Lower lobe of right lung (tissue), 2 donors: ENCODE results near the gene MRPS18C. TPM values are rescaled to one million over a fixed set of nuclear protein-coding genes. Genes with fewer than 3 reads are reported as not detected.

ENCODE experiments used
- ATAC-seq, 2 donors: fragments of 200-7000 bp; cut with Tn5 transposase; one replicate each; pipeline ENCODE4 v1.9.1; 2020 to 2022; ENCODE audit warnings: mild to moderate bottlenecking in 2 of 2, moderate library complexity in 2 of 2
- DNase-seq: peaks from one replicate; pipeline ENCODE4 v3.0.0-alpha.2; 2020
- H3K27ac ChIP-seq: fragments of 200-600 bp; one replicate; pipeline ENCODE4 v1.8.0; 2022
- H3K27me3 ChIP-seq: fragments of 200-600 bp; one replicate; pipeline ENCODE4 v1.8.0; 2022; ENCODE audit warnings: low read depth
- H3K36me3 ChIP-seq: fragments of 200-600 bp; one replicate; pipeline ENCODE4 v1.8.0; 2022; ENCODE audit warnings: mild to moderate bottlenecking
- H3K4me1 ChIP-seq: fragments of 200-600 bp; one replicate; pipeline ENCODE4 v1.8.0; 2022
- H3K4me3 ChIP-seq: fragments of 200-600 bp; one replicate; pipeline ENCODE4 v1.8.0; 2022; ENCODE audit warnings: mild to moderate bottlenecking
- H3K9me3 ChIP-seq: fragments of 200-600 bp; one replicate; pipeline ENCODE4 v1.8.0; 2022
- CTCF ChIP-seq: fragments of 200-600 bp; IDR thresholded peaks from one replicate; pipeline ENCODE4 v1.8.0; 2022; ENCODE audit warnings: antibody characterized with exemption, mild to moderate bottlenecking
- intact Hi-C: fragments of 100-400 bp; cut with DNase I; formaldehyde crosslinking; loops from one replicate; pipeline ENCODE4 v1.11.0; 2022
- long read RNA-seq: library from polyadenylated mRNA; unstranded; transcript quantifications from one replicate; pipeline ENCODE4 v2.0.0, GENCODE V29; 2021
- total RNA-seq: library from RNA; stranded (reverse); fragmentation: NEBNext Ultra II Directional; extraction: Animal tissue kit (Norgen Biotek cat#: 25700); gene quantifications from one replicate; pipeline ENCODE4 v1.2.1, GENCODE V29; 2021
- donor health status: DM: no; HTN: yes; CAD: no; lungs with severe emphysema.

Gene MRPS18C
- 40.8 TPM for total RNA-seq
- long read RNA-seq, transcript MRPS18C-204 (5 exons, 666 nt), result minor isoform, 5 of 34 reads
- long read RNA-seq, transcript MRPS18C-201 (6 exons, 1,643 nt), result major isoform, 20 of 34 reads
- long read RNA-seq, partial matches to known transcripts, result 0 of 34 reads
- long read RNA-seq, other reads (novel, unspliced or antisense), result 6 of 34 reads

- Histone ChIP-seq H3K27me3 (no peaks in the 10 kb centered on the region), H3K4me1 (peaks cover 32% of the 10 kb centered on the region), H3K9me3 (no peaks in the 10 kb centered on the region), H3K4me3 (peak within 1 kb of the TSS; percentile 65), H3K36me3 (peaks cover 47% of the 10 kb centered on the region), H3K27ac (peak within 1 kb of the TSS; percentile 95)
- ATAC-seq, result peak; percentile 97 to 99
- intact Hi-C loops, result no loop called here
- peak; percentile 34 for TF ChIP-seq CTCF
- peak; percentile 97 for DNase-seq
Observed at GRCh38 chr4:83455281-83456183, at the start of gene MRPS18C, which contains the start of gene HELQ. Gene MRPS18C (plus strand): TSS chr4:83456058. CDS start chr4:83456078, 20 bp downstream. Gene HELQ (minus strand): TSS chr4:83455823. CDS start chr4:83455693, 130 bp downstream.

- peaks cover 46% of the 10 kb centered on the region for H3K36me3 ChIP-seq
- no peaks in the 10 kb centered on the region for H3K27me3 ChIP-seq
- ATAC-seq (no peak), DNase-seq (no peak)
- intact Hi-C loops, result no loop called here
- no peaks in the 10 kb centered on the region for H3K4me1 ChIP-seq
- no peak overlapping the region for H3K4me3 ChIP-seq
- TF ChIP-seq CTCF, result no peak
- no peaks in the 10 kb centered on the region for H3K9me3 ChIP-seq
- H3K27ac ChIP-seq, result no peak overlapping the region
Observed at GRCh38 chr4:83408908-83409307, 47.0 kb upstream of the MRPS18C start.

- peaks cover 78% of the 10 kb centered on the region for H3K36me3 ChIP-seq
Observed at GRCh38 chr4:83413676-83414075, 42.2 kb upstream of the MRPS18C start.

GRCh38 chr4:83417566-83417965 is 38.3 kb upstream of the MRPS18C start:
- Histone ChIP-seq H3K27me3 (no peaks in the 10 kb centered on the region), H3K4me1 (no peaks in the 10 kb centered on the region), H3K27ac (no peak overlapping the region), H3K9me3 (no peaks in the 10 kb centered on the region), H3K4me3 (no peak overlapping the region), H3K36me3 (peaks cover 85% of the 10 kb centered on the region)
- DNase-seq, result no peak
- intact Hi-C loops, result no loop called here
- no peak for ATAC-seq
- TF ChIP-seq CTCF, result no peak

More at GRCh38 chr4:83413676-83414075, 42.2 kb upstream of the MRPS18C start:
- no peak overlapping the region for H3K4me3 ChIP-seq
- TF ChIP-seq CTCF, result no peak
- intact Hi-C loops, result no loop called here
- no peaks in the 10 kb centered on the region for H3K4me1 ChIP-seq
- no peak for DNase-seq
- no peak overlapping the region for H3K27ac ChIP-seq
- no peaks in the 10 kb centered on the region for H3K9me3 ChIP-seq
- no peak for ATAC-seq
- H3K27me3 ChIP-seq, result no peaks in the 10 kb centered on the region

GRCh38 chr4:83418211-83418610 is 37.6 kb upstream of the MRPS18C start:
- ATAC-seq (no peak), DNase-seq (no peak)
- intact Hi-C loops, result no loop called here
- no peak for TF ChIP-seq CTCF
- H3K27ac ChIP-seq, result no peak overlapping the region
- H3K4me1 ChIP-seq, result no peaks in the 10 kb centered on the region
- no peak overlapping the region for H3K4me3 ChIP-seq
- H3K9me3 ChIP-seq, result no peaks in the 10 kb centered on the region
- H3K36me3 ChIP-seq, result peaks cover 84% of the 10 kb centered on the region
- H3K27me3 ChIP-seq, result no peaks in the 10 kb centered on the region
